GM18873 (cell line): ENCODE measurements around the gene MTRFR.
"Not testable (repeated sequence)": the region's sequence is repeated elsewhere in the genome, so short reads cannot be mapped to it uniquely, and the experiment has no call there.

Experiments used
- ATAC-seq: cut with Tn5 transposase; IDR thresholded peaks from one replicate; pipeline ENCODE4 v1.9.1; 2021; ENCODE audit warnings: mild to moderate bottlenecking, moderate library complexity, moderate number of reproducible peaks; ENCODE audit not compliant: unreplicated experiment, low FRiP score

MTRFR gene

GRCh38 chr12:123232807-123233504 is at the start of gene MTRFR, which contains the start of gene MPHOSPH9:
Gene MTRFR (plus strand): TSS chr12:123233436. CDS start chr12:123253675, 20,239 bp downstream.
Gene MPHOSPH9 (minus strand): TSS chr12:123233141. CDS start chr12:123230364, 2,777 bp downstream.
- ATAC-seq, result peak; percentile 81

- no peak for ATAC-seq
Observed at GRCh38 chr12:123187637-123188036, 45.6 kb upstream of the MTRFR start.

GRCh38 chr12:123199936-123200335 is 33.3 kb upstream of the MTRFR start:
- no peak for ATAC-seq

GRCh38 chr12:123200414-123200813 is 32.8 kb upstream of the MTRFR start:
- ATAC-seq, result no peak

- not testable (repeated sequence) for ATAC-seq
Observed at GRCh38 chr12:123206794-123207193, 26.4 kb upstream of the MTRFR start.

GRCh38 chr12:123207815-123208214 is 25.4 kb upstream of the MTRFR start:
- not testable (repeated sequence) for ATAC-seq

- ATAC-seq, result no peak
Observed at GRCh38 chr12:123223241-123223668, 10.0 kb upstream of the MTRFR start.

GRCh38 chr12:123225443-123225842 is 7.8 kb upstream of the MTRFR start:
- ATAC-seq, result no peak

GRCh38 chr12:123227581-123228258 is 5.5 kb upstream of the MTRFR start:
- ATAC-seq, result no peak

- no peak for ATAC-seq
Observed at GRCh38 chr12:123229051-123229450, 4.2 kb upstream of the MTRFR start.

GRCh38 chr12:123231931-123232330 is 1.3 kb upstream of the MTRFR start:
- no peak for ATAC-seq

GRCh38 chr12:123232472-123232806 is 797 bp upstream of the MTRFR start:
- no peak for ATAC-seq

GRCh38 chr12:123233505-123234308 is 471 bp downstream of the MTRFR start:
- peak; percentile 15 for ATAC-seq

GRCh38 chr12:123237646-123238329 is 4.6 kb downstream of the MTRFR start:
- ATAC-seq, result no peak

GRCh38 chr12:123238330-123238682 is 5.1 kb downstream of the MTRFR start:
- no peak for ATAC-seq

- no peak for ATAC-seq
Observed at GRCh38 chr12:123238961-123239360, 5.7 kb downstream of the MTRFR start.

- no peak for ATAC-seq
Observed at GRCh38 chr12:123242116-123242904, 9.1 kb downstream of the MTRFR start.

- no peak for ATAC-seq
Observed at GRCh38 chr12:123243671-123244262, 10.5 kb downstream of the MTRFR start.

GRCh38 chr12:123245678-123246077 is 12.4 kb downstream of the MTRFR start:
- ATAC-seq, result no peak
